ENCODE data around the gene KIF22.
"Not testable (repeated sequence)": the region's sequence is repeated elsewhere in the genome, so short reads cannot be mapped to it uniquely, and the experiment has no call there.

Gene KIF22

GRCh38 chr16:29830774-29831173 is 40.2 kb downstream of the KIF22 start:
- H3K4me1 ChIP-seq (ENCODE audit: control extremely low read depth in 1 of 4, control insufficient read depth in 4 of 4, insufficient read depth in 4 of 4, low read length in 3 of 4), result peaks cover 0 to under 1% (median under 1%) of the 10 kb centered on the region in 4 experiments
- peaks cover 4 to 38% (median 13%) of the 10 kb centered on the region in 4 experiments for H3K36me3 ChIP-seq (ENCODE audit: control insufficient read depth in 4 of 4, insufficient read depth in 4 of 4, low read length in 3 of 4)
- no peaks in the 10 kb centered on the region for H3K27me3 ChIP-seq (replicated peaks in 2 of 5; ENCODE audit: control insufficient read depth in 4 of 5, insufficient read depth in 5 of 5, low read length in 4 of 5)
- DNase-seq, result no peak
- POLR2A ChIA-PET, result no interaction called here
- no peak overlapping the region for H3K4me3 ChIP-seq (ENCODE audit: control insufficient read depth in 1 of 7, extremely low read depth in 1 of 7, insufficient read depth in 4 of 7, low read depth in 2 of 7, low read length in 6 of 7)
- H3K9me3 ChIP-seq (ENCODE audit: control extremely low read depth in 1 of 5, control insufficient read depth in 4 of 5, insufficient read depth in 2 of 5, low read depth in 1 of 5, low read length in 4 of 5), result no peaks in the 10 kb centered on the region
- 95% methylated on average over 9 of the region's 11 CpGs for WGBS (ENCODE audit: insufficient coverage)
- CTCF ChIA-PET, result no interaction called here
- H3K27ac ChIP-seq (ENCODE audit: insufficient read depth in 1 of 2, low read depth in 1 of 2, low read length in 2 of 2, poor library complexity in 1 of 2, severe bottlenecking in 2 of 2), result no peak overlapping the region

- 91% methylated on average over 1 of the region's 2 CpGs for WGBS (ENCODE audit: insufficient coverage)
- POLR2A ChIA-PET, result no interaction called here
- CTCF ChIA-PET, result no interaction called here
- H3K4me1 ChIP-seq (ENCODE audit: control extremely low read depth in 1 of 4, control insufficient read depth in 4 of 4, insufficient read depth in 4 of 4, low read length in 3 of 4), result no peaks in the 10 kb centered on the region
- H3K9me3 ChIP-seq (ENCODE audit: control extremely low read depth in 1 of 5, control insufficient read depth in 4 of 5, insufficient read depth in 2 of 5, low read depth in 1 of 5, low read length in 4 of 5), result no peaks in the 10 kb centered on the region
- no peak overlapping the region for H3K27ac ChIP-seq (ENCODE audit: insufficient read depth in 1 of 2, low read depth in 1 of 2, low read length in 2 of 2, poor library complexity in 1 of 2, severe bottlenecking in 2 of 2)
- H3K4me3 ChIP-seq (ENCODE audit: control insufficient read depth in 1 of 7, extremely low read depth in 1 of 7, insufficient read depth in 4 of 7, low read depth in 2 of 7, low read length in 6 of 7), result no peak overlapping the region
- H3K27me3 ChIP-seq (replicated peaks in 2 of 5; ENCODE audit: control insufficient read depth in 4 of 5, insufficient read depth in 5 of 5, low read length in 4 of 5), result no peaks in the 10 kb centered on the region
- H3K36me3 ChIP-seq (ENCODE audit: control insufficient read depth in 4 of 4, insufficient read depth in 4 of 4, low read length in 3 of 4), result peaks cover 4 to 39% (median 13%) of the 10 kb centered on the region in 4 experiments
- DNase-seq, result no peak
Measured at GRCh38 chr16:29831490-29831889, 40.9 kb downstream of the KIF22 start.

GRCh38 chr16:29833219-29833618 is 42.7 kb downstream of the KIF22 start:
- H3K36me3 ChIP-seq (ENCODE audit: control insufficient read depth in 4 of 4, insufficient read depth in 4 of 4, low read length in 3 of 4), result peaks cover 4 to 54% (median 18%) of the 10 kb centered on the region in 4 experiments
- H3K9me3 ChIP-seq (ENCODE audit: control extremely low read depth in 1 of 5, control insufficient read depth in 4 of 5, insufficient read depth in 2 of 5, low read depth in 1 of 5, low read length in 4 of 5); H3K27ac ChIP-seq (ENCODE audit: insufficient read depth in 1 of 2, low read depth in 1 of 2, low read length in 2 of 2, poor library complexity in 1 of 2, severe bottlenecking in 2 of 2); DNase-seq; H3K27me3 ChIP-seq (replicated peaks in 2 of 5; ENCODE audit: control insufficient read depth in 4 of 5, insufficient read depth in 5 of 5, low read length in 4 of 5); H3K4me1 ChIP-seq (ENCODE audit: control extremely low read depth in 1 of 4, control insufficient read depth in 4 of 4, insufficient read depth in 4 of 4, low read length in 3 of 4); POLR2A ChIA-PET; H3K4me3 ChIP-seq (ENCODE audit: control insufficient read depth in 1 of 7, extremely low read depth in 1 of 7, insufficient read depth in 4 of 7, low read depth in 2 of 7, low read length in 6 of 7): not testable (repeated sequence)
- CTCF ChIA-PET, result interaction anchor here (1.6 to 1.7 kb wide), 2 partner anchors 15 kb away, joined by 3 to 11 read pairs; no protein-coding TSS in a partner anchor
- no CpG with 5 or more reads among the region's 4 CpGs for WGBS (ENCODE audit: insufficient coverage)

- POLR2A ChIA-PET, result interaction anchor here (0.8 kb wide), 1 partner anchor 179 kb away, joined by 4 read pairs; no protein-coding TSS in a partner anchor
- H3K27me3 ChIP-seq (replicated peaks in 2 of 5; ENCODE audit: control insufficient read depth in 4 of 5, insufficient read depth in 5 of 5, low read length in 4 of 5), result no peaks in the 10 kb centered on the region
- peaks cover 4 to 59% (median 18%) of the 10 kb centered on the region in 4 experiments for H3K36me3 ChIP-seq (ENCODE audit: control insufficient read depth in 4 of 4, insufficient read depth in 4 of 4, low read length in 3 of 4)
- CTCF ChIA-PET, result interaction anchor here (0.6 to 1.7 kb wide), 3 partner anchors 14 to 132 kb away, joined by 3 to 7 read pairs (median 3); no protein-coding TSS in a partner anchor
- H3K4me1 ChIP-seq (ENCODE audit: control extremely low read depth in 1 of 4, control insufficient read depth in 4 of 4, insufficient read depth in 4 of 4, low read length in 3 of 4), result no peaks in the 10 kb centered on the region
- H3K27ac ChIP-seq (ENCODE audit: insufficient read depth in 1 of 2, low read depth in 1 of 2, low read length in 2 of 2, poor library complexity in 1 of 2, severe bottlenecking in 2 of 2), result no peak overlapping the region
- no peak for DNase-seq
- WGBS (ENCODE audit: insufficient coverage), result 100% methylated on average over 5 of the region's 5 CpGs
- no peaks in the 10 kb centered on the region for H3K9me3 ChIP-seq (ENCODE audit: control extremely low read depth in 1 of 5, control insufficient read depth in 4 of 5, insufficient read depth in 2 of 5, low read depth in 1 of 5, low read length in 4 of 5)
- no peak overlapping the region for H3K4me3 ChIP-seq (ENCODE audit: control insufficient read depth in 1 of 7, extremely low read depth in 1 of 7, insufficient read depth in 4 of 7, low read depth in 2 of 7, low read length in 6 of 7)
Measured at GRCh38 chr16:29834079-29834478, 43.5 kb downstream of the KIF22 start.

- H3K27ac ChIP-seq (ENCODE audit: insufficient read depth in 1 of 2, low read depth in 1 of 2, low read length in 2 of 2, poor library complexity in 1 of 2, severe bottlenecking in 2 of 2), result no peak overlapping the region
- no peaks in the 10 kb centered on the region for H3K27me3 ChIP-seq (replicated peaks in 2 of 5; ENCODE audit: control insufficient read depth in 4 of 5, insufficient read depth in 5 of 5, low read length in 4 of 5)
- ChIA-PET CTCF (no interaction called here), POLR2A (no interaction called here)
- WGBS (ENCODE audit: insufficient coverage), result 97% methylated on average over 4 of the region's 7 CpGs
- H3K9me3 ChIP-seq (ENCODE audit: control extremely low read depth in 1 of 5, control insufficient read depth in 4 of 5, insufficient read depth in 2 of 5, low read depth in 1 of 5, low read length in 4 of 5), result no peaks in the 10 kb centered on the region
- no peaks in the 10 kb centered on the region for H3K4me1 ChIP-seq (ENCODE audit: control extremely low read depth in 1 of 4, control insufficient read depth in 4 of 4, insufficient read depth in 4 of 4, low read length in 3 of 4)
- H3K36me3 ChIP-seq (ENCODE audit: control insufficient read depth in 4 of 4, insufficient read depth in 4 of 4, low read length in 3 of 4), result peaks cover 4 to 63% (median 23%) of the 10 kb centered on the region in 4 experiments
- no peak for DNase-seq
- H3K4me3 ChIP-seq (ENCODE audit: control insufficient read depth in 1 of 7, extremely low read depth in 1 of 7, insufficient read depth in 4 of 7, low read depth in 2 of 7, low read length in 6 of 7), result no peak overlapping the region
Measured at GRCh38 chr16:29835926-29836325, 45.4 kb downstream of the KIF22 start.

GRCh38 chr16:29836623-29837022 is 46.1 kb downstream of the KIF22 start:
- H3K27me3 ChIP-seq (replicated peaks in 2 of 5; ENCODE audit: control insufficient read depth in 4 of 5, insufficient read depth in 5 of 5, low read length in 4 of 5), result no peaks in the 10 kb centered on the region
- ChIA-PET POLR2A (interaction anchor here (0.6 kb wide), 1 partner anchor 22 kb away, joined by 3 read pairs; no protein-coding TSS in a partner anchor), CTCF (no interaction called here)
- H3K36me3 ChIP-seq (ENCODE audit: control insufficient read depth in 4 of 4, insufficient read depth in 4 of 4, low read length in 3 of 4), result peaks cover 4 to 66% (median 24%) of the 10 kb centered on the region in 4 experiments
- 94% methylated on average over 15 of the region's 15 CpGs for WGBS (ENCODE audit: insufficient coverage)
- H3K27ac ChIP-seq (ENCODE audit: insufficient read depth in 1 of 2, low read depth in 1 of 2, low read length in 2 of 2, poor library complexity in 1 of 2, severe bottlenecking in 2 of 2), result no peak overlapping the region
- no peaks in the 10 kb centered on the region for H3K9me3 ChIP-seq (ENCODE audit: control extremely low read depth in 1 of 5, control insufficient read depth in 4 of 5, insufficient read depth in 2 of 5, low read depth in 1 of 5, low read length in 4 of 5)
- no peaks in the 10 kb centered on the region for H3K4me1 ChIP-seq (ENCODE audit: control extremely low read depth in 1 of 4, control insufficient read depth in 4 of 4, insufficient read depth in 4 of 4, low read length in 3 of 4)
- H3K4me3 ChIP-seq (ENCODE audit: control insufficient read depth in 1 of 7, extremely low read depth in 1 of 7, insufficient read depth in 4 of 7, low read depth in 2 of 7, low read length in 6 of 7), result no peak overlapping the region
- no peak for DNase-seq

- peaks cover 4 to 72% (median 25%) of the 10 kb centered on the region in 4 experiments for H3K36me3 ChIP-seq (ENCODE audit: control insufficient read depth in 4 of 4, insufficient read depth in 4 of 4, low read length in 3 of 4)
- no peak for DNase-seq
- H3K9me3 ChIP-seq (ENCODE audit: control extremely low read depth in 1 of 5, control insufficient read depth in 4 of 5, insufficient read depth in 2 of 5, low read depth in 1 of 5, low read length in 4 of 5), result no peaks in the 10 kb centered on the region
- no peaks in the 10 kb centered on the region for H3K4me1 ChIP-seq (ENCODE audit: control extremely low read depth in 1 of 4, control insufficient read depth in 4 of 4, insufficient read depth in 4 of 4, low read length in 3 of 4)
- no peak overlapping the region for H3K4me3 ChIP-seq (ENCODE audit: control insufficient read depth in 1 of 7, extremely low read depth in 1 of 7, insufficient read depth in 4 of 7, low read depth in 2 of 7, low read length in 6 of 7)
- no peak overlapping the region for H3K27ac ChIP-seq (ENCODE audit: insufficient read depth in 1 of 2, low read depth in 1 of 2, low read length in 2 of 2, poor library complexity in 1 of 2, severe bottlenecking in 2 of 2)
- WGBS (ENCODE audit: insufficient coverage), result 94% methylated on average over 5 of the region's 5 CpGs
- ChIA-PET CTCF (interaction anchor here (1.2 kb wide), 1 partner anchor 10 kb away, joined by 4 read pairs; no protein-coding TSS in a partner anchor), POLR2A (no interaction called here)
- no peaks in the 10 kb centered on the region for H3K27me3 ChIP-seq (replicated peaks in 2 of 5; ENCODE audit: control insufficient read depth in 4 of 5, insufficient read depth in 5 of 5, low read length in 4 of 5)
Measured at GRCh38 chr16:29837841-29838240, 47.3 kb downstream of the KIF22 start.

Data from common myeloid progenitor, CD34-positive (primary cell).